Thymus (tissue), 11 donors: ENCODE results near the gene TNFRSF12A. TPM values are rescaled to one million over a fixed set of nuclear protein-coding genes. Genes with fewer than 3 reads are reported as not detected.

Experiments used
- DNase-seq, 9 donors: peaks; one replicate each; pipeline ENCODE4 v3.0.0-alpha.2; 2013; ENCODE audit warnings: low spot score in 9 of 9, low read depth in 6 of 9, missing footprints in 1 of 9
- H3K27ac ChIP-seq, 2 donors: one replicate each; pipeline ENCODE4 v1.5.1; 2013; ENCODE audit warnings: control low read depth in 1 of 2, low read depth in 1 of 2, low read length in 1 of 2, mild to moderate bottlenecking in 1 of 2, moderate library complexity in 1 of 2
- H3K27me3 ChIP-seq, 2 donors: one replicate each; pipeline ENCODE4 v1.5.1; 2013; ENCODE audit warnings: low read length in 1 of 2; ENCODE audit not compliant: control insufficient read depth in 2 of 2, insufficient read depth in 1 of 2
- H3K36me3 ChIP-seq, 2 donors: one replicate each; pipeline ENCODE4 v1.5.1; 2013; ENCODE audit warnings: low read length in 1 of 2, mild to moderate bottlenecking in 1 of 2, moderate library complexity in 1 of 2; ENCODE audit not compliant: control insufficient read depth in 2 of 2, insufficient read depth in 2 of 2
- H3K4me1 ChIP-seq, 2 donors: one replicate each; pipeline ENCODE4 v1.5.1; 2013; ENCODE audit warnings: low read length in 2 of 2; ENCODE audit not compliant: control insufficient read depth in 2 of 2, insufficient read depth in 2 of 2
- H3K4me3 ChIP-seq, 2 donors: one replicate each; pipeline ENCODE4 v1.5.1; 2013; ENCODE audit warnings: low read length in 2 of 2, control low read depth in 1 of 2, mild to moderate bottlenecking in 1 of 2
- H3K9me3 ChIP-seq, 2 donors: one replicate each; pipeline ENCODE4 v1.5.1; 2013; ENCODE audit warnings: low read length in 1 of 2, mild to moderate bottlenecking in 1 of 2; ENCODE audit not compliant: control insufficient read depth in 2 of 2, insufficient read depth in 1 of 2
- WGBS: extraction: QIAGEN DNeasy Blood & Tissue Kit; methylation state at CpG from one replicate; pipeline ENCODE4 v1.1.7; 2013; 5-methylcytosine and 5-hydroxymethylcytosine counted together
- polyA plus RNA-seq: library from polyadenylated mRNA; stranded (reverse); fragments of 200-250 nt; gene quantifications from one replicate; pipeline ENCODE4 v1.2.3, GENCODE V29; 2013
- total RNA-seq: library from RNA; stranded (reverse); fragments of 120-200 nt; gene quantifications from one replicate; pipeline ENCODE4 v1.2.4, GENCODE V29; 2013
- donor health status: healthy.

The TNFRSF12A gene
- total and polyA plus RNA-seq, 2 donors: 5.1 to 46.9 TPM

- Histone ChIP-seq H3K4me3 (peak overlapping the region; percentile 38 to 60), H3K27ac (peak overlapping the region; percentile 55 to 69), H3K9me3 (peaks cover 0 to 16% of the 10 kb centered on the region in 2 donors), H3K4me1 (peaks cover 38 to 59% of the 10 kb centered on the region in 2 donors), H3K27me3 (peaks cover 42 to 61% of the 10 kb centered on the region in 2 donors), H3K36me3 (peaks cover 8 to 10% of the 10 kb centered on the region in 2 donors)
- 28% methylated on average over 25 of the region's 25 CpGs for WGBS
- DNase-seq: peak in 3 of 9 donors; percentile 61 to 76 (median 64)
Observed at GRCh38 chr16:3021449-3022207, 1.5 kb downstream of the TNFRSF12A start.

- 61% methylated on average over 8 of the region's 8 CpGs for WGBS
- Histone ChIP-seq H3K36me3 (peaks cover 14 to 16% of the 10 kb centered on the region in 2 donors), H3K9me3 (peaks cover 0 to 20% of the 10 kb centered on the region in 2 donors), H3K4me3 (no peak overlapping the region), H3K4me1 (peaks cover 38 to 59% of the 10 kb centered on the region in 2 donors), H3K27ac (peak overlapping the region; percentile 55 to 69), H3K27me3 (peaks cover 40 to 56% of the 10 kb centered on the region in 2 donors)
- peak in 1 of 9 donors; percentile 41 for DNase-seq
Observed at GRCh38 chr16:3022208-3022683, 2.1 kb downstream of the TNFRSF12A start.

GRCh38 chr16:3022684-3023414 is 2.7 kb downstream of the TNFRSF12A start:
- DNase-seq: no peak
- Histone ChIP-seq H3K27ac (peak overlapping the region; percentile 53 to 68), H3K4me1 (peaks cover 40 to 62% of the 10 kb centered on the region in 2 donors), H3K4me3 (peak overlapping the region in 1 of 2 donors; percentile 79), H3K27me3 (peaks cover 34 to 50% of the 10 kb centered on the region in 2 donors), H3K36me3 (peaks cover 16 to 21% of the 10 kb centered on the region in 2 donors), H3K9me3 (peaks cover 0 to 19% of the 10 kb centered on the region in 2 donors)
- 78% methylated on average over 8 of the region's 8 CpGs for WGBS

- 64% methylated on average over 6 of the region's 6 CpGs for WGBS
- Histone ChIP-seq H3K9me3 (peaks cover 0 to 19% of the 10 kb centered on the region in 2 donors), H3K4me3 (peak overlapping the region; percentile 79 to 85), H3K36me3 (peaks cover 16 to 21% of the 10 kb centered on the region in 2 donors), H3K27me3 (peaks cover 30 to 47% of the 10 kb centered on the region in 2 donors), H3K27ac (peak overlapping the region; percentile 85 to 92), H3K4me1 (peaks cover 40 to 61% of the 10 kb centered on the region in 2 donors)
- DNase-seq: no peak
Observed at GRCh38 chr16:3023415-3023668, 3.2 kb downstream of the TNFRSF12A start.

- peak within 1 kb of the TSS; percentile 85 to 92 for H3K27ac ChIP-seq
- peaks cover 30 to 47% of the 10 kb centered on the region in 2 donors for H3K27me3 ChIP-seq
- DNase-seq: peak; percentile 96 to 99 (median 98)
- H3K4me3 ChIP-seq: peak within 1 kb of the TSS; percentile 79 to 85
- peaks cover 0 to 24% of the 10 kb centered on the region in 2 donors for H3K9me3 ChIP-seq
- peaks cover 43 to 66% of the 10 kb centered on the region in 2 donors for H3K4me1 ChIP-seq
- WGBS: 2% methylated on average over 69 of the region's 69 CpGs
- peaks cover 16 to 21% of the 10 kb centered on the region in 2 donors for H3K36me3 ChIP-seq
Observed at GRCh38 chr16:3023669-3024478, 3.7 kb downstream of the TNFRSF12A start, which contains the start of the genes HCFC1R1 and THOC6. HCFC1R1 (minus strand) TSS chr16:3023942; CDS start chr16:3023941, 1 bp downstream. THOC6 (plus strand) TSS chr16:3024035; CDS start chr16:3024327, 292 bp downstream.

GRCh38 chr16:3025032-3026002 is 5.1 kb downstream of the TNFRSF12A start:
- Histone ChIP-seq H3K4me3 (no peak overlapping the region), H3K36me3 (peaks cover 16 to 21% of the 10 kb centered on the region in 2 donors), H3K27me3 (peaks cover 30 to 47% of the 10 kb centered on the region in 2 donors), H3K4me1 (peaks cover 42 to 71% of the 10 kb centered on the region in 2 donors), H3K27ac (no peak overlapping the region), H3K9me3 (peaks cover 0 to 30% of the 10 kb centered on the region in 2 donors)
- DNase-seq: no peak
- 98% methylated on average over 18 of the region's 18 CpGs for WGBS

GRCh38 chr16:3026003-3026378 is 5.8 kb downstream of the TNFRSF12A start:
- no peak overlapping the region for H3K27ac ChIP-seq
- peaks cover 0 to 27% of the 10 kb centered on the region in 2 donors for H3K9me3 ChIP-seq
- peaks cover 16 to 21% of the 10 kb centered on the region in 2 donors for H3K36me3 ChIP-seq
- 97% methylated on average over 8 of the region's 8 CpGs for WGBS
- peaks cover 30 to 47% of the 10 kb centered on the region in 2 donors for H3K27me3 ChIP-seq
- H3K4me1 ChIP-seq: peaks cover 36 to 64% of the 10 kb centered on the region in 2 donors
- no peak overlapping the region for H3K4me3 ChIP-seq
- DNase-seq: no peak
